Measurements from ENCODE around the gene LRRC49.

GRCh38 chr15:70845602-70846360, 46.8 kb upstream of the LRRC49 start:
- no peak for TF ChIP-seq CTCF (conservative IDR thresholded peaks at IDR 0.05; ENCODE audit: low read depth, low read length)
- TF ChIP-seq EZH2 (IDR thresholded peaks at IDR 0.05; ENCODE audit: borderline replicate concordance, low read depth, low read length, poor library complexity, severe bottlenecking), result no peak
